GM19395 (cell line): Measurements from ENCODE around the gene SNAP25.

ENCODE experiments used
- ATAC-seq: cut with Tn5 transposase; IDR thresholded peaks from one replicate; pipeline ENCODE4 v1.9.1; 2021; ENCODE audit warnings: mild to moderate bottlenecking, moderate library complexity; ENCODE audit not compliant: unreplicated experiment

The SNAP25 gene

GRCh38 chr20:10328897-10329255, 110.2 kb downstream of the SNAP25 start:
- no peak for ATAC-seq

- ATAC-seq: no peak
Observed at GRCh38 chr20:10329387-10330005, 110.9 kb downstream of the SNAP25 start.

- ATAC-seq: no peak
Observed at GRCh38 chr20:10330071-10330470, 111.4 kb downstream of the SNAP25 start.

GRCh38 chr20:10332656-10333415, 114.2 kb downstream of the SNAP25 start:
- no peak for ATAC-seq

- ATAC-seq: no peak
Observed at GRCh38 chr20:10336959-10337729, 118.5 kb downstream of the SNAP25 start.

- no peak for ATAC-seq
Observed at GRCh38 chr20:10338426-10339180, 120.0 kb downstream of the SNAP25 start.

- no peak for ATAC-seq
Observed at GRCh38 chr20:10339609-10340008, 121.0 kb downstream of the SNAP25 start.

- ATAC-seq: no peak
Observed at GRCh38 chr20:10342152-10342551, 123.5 kb downstream of the SNAP25 start.

GRCh38 chr20:10344953-10345352, 126.3 kb downstream of the SNAP25 start:
- ATAC-seq: no peak

- ATAC-seq: no peak
Observed at GRCh38 chr20:10347086-10347880, 128.7 kb downstream of the SNAP25 start.

- no peak for ATAC-seq
Observed at GRCh38 chr20:10349118-10349517, 130.5 kb downstream of the SNAP25 start.

GRCh38 chr20:10350188-10350842, 131.7 kb downstream of the SNAP25 start:
- ATAC-seq: no peak

- ATAC-seq: no peak
Observed at GRCh38 chr20:10352934-10353824, 134.5 kb downstream of the SNAP25 start.

GRCh38 chr20:10356628-10357027, 138.0 kb downstream of the SNAP25 start:
- ATAC-seq: no peak
